ENCODE results near the gene LRFN2.

DNA sequence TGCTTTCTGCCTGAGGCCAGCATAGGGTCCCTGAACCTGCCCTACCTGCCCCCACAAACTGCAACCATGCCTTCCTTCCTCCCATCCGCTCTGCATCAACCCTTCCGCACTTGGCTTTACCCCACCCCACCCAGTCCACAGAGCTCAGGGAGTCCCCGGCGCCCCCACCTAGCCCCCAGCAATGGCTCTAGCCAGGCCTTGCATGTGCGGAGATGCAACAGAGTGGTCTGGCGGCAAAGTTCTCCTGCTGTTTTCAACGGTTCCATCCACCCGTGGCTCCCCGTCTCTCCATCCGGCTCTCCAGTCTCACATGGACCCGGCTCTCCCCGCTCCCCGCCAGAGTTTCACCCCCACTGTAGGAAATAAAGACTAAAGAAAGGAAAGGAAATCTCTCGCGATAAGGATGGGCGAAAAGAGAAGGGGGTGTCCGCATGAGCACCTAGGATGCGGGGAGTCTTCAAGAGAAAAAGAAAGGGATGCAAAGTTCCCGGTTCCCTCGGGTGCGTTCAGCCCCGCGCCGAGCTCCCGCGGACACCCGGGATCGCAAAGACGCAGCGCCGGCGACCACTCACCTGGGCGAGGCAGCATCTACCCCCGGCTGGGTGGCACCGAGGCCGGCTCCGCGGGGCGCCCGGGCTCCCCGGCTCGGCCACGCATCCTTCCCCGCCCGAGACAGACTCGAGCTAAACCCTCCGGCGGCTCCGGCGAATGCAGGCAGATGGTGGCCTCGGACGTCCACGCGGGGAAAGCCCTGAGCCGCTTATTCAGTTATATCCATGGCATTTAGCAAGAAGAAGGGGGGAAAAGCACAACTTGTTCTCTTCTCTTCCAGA is 579 bp downstream of the LRFN2 start:
- TF ChIP-seq POLR2A (IDR thresholded peaks at IDR 0.05) (no peak), CTCF (IDR thresholded peaks at IDR 0.05) (no peak)
